Measurements from ENCODE around the gene ZCCHC10. TPM values are rescaled to one million over a fixed set of nuclear protein-coding genes. Genes with fewer than 3 reads are reported as not detected.
"Not testable (repeated sequence)": the region's sequence is repeated elsewhere in the genome, so short reads cannot be mapped to it uniquely, and the experiment has no call there.

The ZCCHC10 gene
- total RNA-seq, 2 experiments from 2014 or later, result 23.5 to 27.0 TPM

GRCh38 chr5:132998556-132998955 is 27.8 kb downstream of the ZCCHC10 start:
- peaks cover 17% of the 10 kb centered on the region for H3K36me3 Mint-ChIP-seq (ENCODE audit: low read depth)
- no peak overlapping the region for H3K4me3 Mint-ChIP-seq
- no peaks in the 10 kb centered on the region for H3K27me3 Mint-ChIP-seq (ENCODE audit: low read depth)
- H3K9me3 Mint-ChIP-seq, result no peaks in the 10 kb centered on the region
- no peaks in the 10 kb centered on the region for H3K4me1 Mint-ChIP-seq (ENCODE audit: low read depth)
- intact Hi-C loops (cut with micrococcal nuclease), result no loop called here
- H3K27ac Mint-ChIP-seq, result no peak overlapping the region
- no peak for DNase-seq
- CTCF ChIA-PET, result no interaction called here

GRCh38 chr5:132996307-132996706 is 30.0 kb downstream of the ZCCHC10 start:
- intact Hi-C loops (cut with micrococcal nuclease), result no loop called here
- DNase-seq, result no peak
- Mint-ChIP-seq H3K27ac (no peak overlapping the region), H3K4me1 (ENCODE audit: low read depth) (no peaks in the 10 kb centered on the region), H3K36me3 (ENCODE audit: low read depth) (peaks cover 12% of the 10 kb centered on the region), H3K4me3 (no peak overlapping the region), H3K27me3 (ENCODE audit: low read depth) (no peaks in the 10 kb centered on the region), H3K9me3 (no peaks in the 10 kb centered on the region)
- CTCF ChIA-PET, result no interaction called here

DNA sequence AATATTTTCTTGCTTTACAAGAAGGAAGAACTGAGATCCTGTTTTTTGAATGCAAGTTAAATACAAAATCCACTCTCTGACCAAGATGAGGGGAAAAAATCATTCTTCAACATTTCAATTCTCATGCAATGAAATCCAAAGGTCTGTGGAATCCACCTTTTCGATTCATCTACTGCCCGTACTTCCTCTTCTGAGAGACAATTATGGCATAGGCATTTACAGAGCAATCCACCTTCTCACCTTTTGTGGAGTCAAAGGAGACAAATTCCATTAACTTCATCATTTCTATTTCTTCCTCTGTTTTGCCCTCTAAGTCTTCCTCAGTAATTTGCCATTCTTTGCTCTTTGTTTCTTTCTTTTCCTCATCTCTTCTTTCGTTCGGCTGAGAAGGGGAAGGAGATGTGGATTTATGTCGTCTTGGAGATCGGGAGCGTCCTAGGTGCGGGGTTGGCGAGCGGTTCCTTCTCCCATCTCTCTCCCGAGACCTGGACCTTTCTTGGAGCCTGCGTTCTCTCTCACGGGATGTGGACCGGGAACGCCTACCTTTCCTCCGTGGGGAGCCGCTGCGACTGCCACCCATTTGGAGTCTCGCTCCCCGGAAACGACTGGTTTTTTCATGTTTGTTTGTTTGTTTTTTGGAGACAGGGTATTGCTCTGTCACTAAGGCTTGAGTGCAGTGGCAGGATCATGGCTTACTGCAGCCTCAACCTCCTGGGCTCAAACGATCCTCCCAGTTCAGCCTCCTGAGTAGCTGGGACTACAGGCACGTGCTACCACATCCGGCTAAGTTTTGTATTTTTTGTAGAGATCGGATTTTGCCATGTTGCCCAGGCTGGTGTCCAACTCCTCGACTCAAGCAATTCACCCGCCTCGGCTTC is 38.6 kb downstream of the ZCCHC10 start:
- CTCF ChIA-PET, result no interaction called here
- no peaks in the 10 kb centered on the region for H3K4me1 Mint-ChIP-seq (ENCODE audit: low read depth)
- DNase-seq, result no peak
- H3K4me3 Mint-ChIP-seq, result no peak overlapping the region
- H3K9me3 Mint-ChIP-seq, result no peaks in the 10 kb centered on the region
- intact Hi-C loops (cut with micrococcal nuclease), result no loop called here
- H3K27ac Mint-ChIP-seq, result no peak overlapping the region
- no peaks in the 10 kb centered on the region for H3K27me3 Mint-ChIP-seq (ENCODE audit: low read depth)
- no peaks in the 10 kb centered on the region for H3K36me3 Mint-ChIP-seq (ENCODE audit: low read depth)

DNA sequence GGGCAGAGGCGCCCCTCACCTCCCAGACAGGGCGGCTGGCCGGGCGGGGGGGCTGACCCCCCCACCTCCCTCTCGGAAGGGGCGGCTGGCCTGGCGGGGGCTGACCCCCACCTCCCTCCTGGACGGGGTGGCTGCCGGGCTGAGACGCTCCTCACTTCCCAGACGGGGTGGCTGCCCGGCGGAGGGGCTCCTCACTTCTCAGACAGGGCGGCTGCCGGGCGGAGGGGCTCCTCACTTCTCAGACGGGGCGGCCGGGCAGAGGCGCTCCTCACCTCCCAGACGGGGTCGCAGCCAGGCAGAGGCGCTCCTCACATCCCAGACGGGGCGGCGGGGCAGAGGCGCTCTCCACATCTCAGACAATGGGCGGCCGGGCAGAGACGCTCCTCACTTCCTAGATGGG is 43.4 kb downstream of the ZCCHC10 start:
- H3K27me3 Mint-ChIP-seq (ENCODE audit: low read depth); intact Hi-C loops (cut with micrococcal nuclease); H3K4me1 Mint-ChIP-seq (ENCODE audit: low read depth); DNase-seq; CTCF ChIA-PET; H3K4me3 Mint-ChIP-seq; H3K27ac Mint-ChIP-seq; H3K9me3 Mint-ChIP-seq; H3K36me3 Mint-ChIP-seq (ENCODE audit: low read depth): not testable (repeated sequence)

DNA sequence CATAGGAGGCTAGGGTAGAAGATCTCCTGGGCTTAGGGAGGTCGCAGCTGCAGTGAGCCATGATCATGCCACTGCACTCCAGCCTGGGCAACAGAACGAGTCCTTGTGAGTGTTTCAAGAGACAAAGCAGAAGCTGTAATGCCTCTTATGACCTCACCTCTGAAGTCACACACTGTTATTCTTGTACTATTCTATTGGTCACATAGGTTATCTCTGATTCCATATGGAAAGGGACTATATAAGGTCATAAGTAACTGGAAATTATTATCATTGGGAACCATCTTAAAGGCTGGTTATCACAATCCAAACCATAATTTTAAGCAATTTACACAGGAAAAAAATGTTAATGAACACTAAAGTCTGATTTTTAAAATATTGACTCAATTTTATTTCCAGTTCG is 45.1 kb downstream of the ZCCHC10 start:
- intact Hi-C loops (cut with micrococcal nuclease), result no loop called here
- Mint-ChIP-seq H3K36me3 (ENCODE audit: low read depth) (no peaks in the 10 kb centered on the region), H3K9me3 (peaks cover 3% of the 10 kb centered on the region), H3K4me1 (ENCODE audit: low read depth) (no peaks in the 10 kb centered on the region), H3K27me3 (ENCODE audit: low read depth) (no peaks in the 10 kb centered on the region), H3K4me3 (no peak overlapping the region), H3K27ac (no peak overlapping the region)
- CTCF ChIA-PET, result no interaction called here
- DNase-seq, result no peak

DNA sequence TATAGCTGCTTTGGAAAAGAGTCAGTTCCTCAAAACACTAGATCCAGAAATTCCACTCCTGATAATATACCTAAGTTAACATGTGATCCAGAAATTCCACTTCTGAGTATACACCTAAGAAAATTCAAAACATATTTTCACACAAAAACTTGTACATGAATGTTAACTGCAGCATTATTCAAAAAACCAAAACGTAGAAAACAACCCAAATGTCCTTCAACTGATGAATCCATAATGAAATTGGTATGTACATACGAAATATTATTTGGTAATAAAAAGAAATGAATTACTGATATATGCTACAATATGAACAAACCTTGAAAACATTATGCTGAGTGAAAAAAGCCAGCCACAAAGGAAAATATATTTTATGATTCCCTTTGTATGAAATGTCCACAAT is 46.4 kb downstream of the ZCCHC10 start:
- CTCF ChIA-PET, result no interaction called here
- intact Hi-C loops (cut with micrococcal nuclease), result no loop called here
- Mint-ChIP-seq H3K36me3 (ENCODE audit: low read depth) (no peaks in the 10 kb centered on the region), H3K27me3 (ENCODE audit: low read depth) (no peaks in the 10 kb centered on the region), H3K4me3 (no peak overlapping the region), H3K9me3 (peaks cover 5% of the 10 kb centered on the region), H3K27ac (no peak overlapping the region), H3K4me1 (ENCODE audit: low read depth) (no peaks in the 10 kb centered on the region)
- DNase-seq, result no peak

DNA sequence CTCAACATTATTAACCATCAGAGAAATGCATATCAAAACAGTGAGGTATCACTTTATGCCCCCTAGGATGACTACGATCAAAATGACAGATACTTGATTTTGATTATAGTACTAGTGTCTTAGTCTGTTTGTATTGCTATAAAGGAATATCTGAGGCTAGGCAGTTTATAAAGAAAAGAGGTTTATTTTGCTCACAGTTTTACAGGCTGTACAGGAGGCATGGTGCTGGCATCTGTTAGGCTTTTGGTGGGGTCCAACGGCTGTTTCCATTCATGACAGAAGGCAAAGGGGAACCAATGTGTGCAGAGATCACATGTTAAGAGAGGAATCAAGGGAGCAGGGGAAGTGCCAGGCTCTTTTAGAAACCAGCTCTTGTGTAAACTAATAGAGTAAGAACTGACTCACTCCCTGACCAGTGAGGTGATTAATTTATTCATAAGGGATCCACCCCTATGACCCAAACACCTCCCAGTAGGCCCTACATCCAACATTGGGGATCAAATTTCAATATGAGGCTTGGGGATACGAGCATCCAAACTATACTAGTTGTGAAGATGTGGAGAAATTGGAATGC is 46.9 kb downstream of the ZCCHC10 start:
- CTCF ChIA-PET, result no interaction called here
- no peak for DNase-seq
- H3K9me3 Mint-ChIP-seq, result peaks cover 5% of the 10 kb centered on the region
- H3K4me1 Mint-ChIP-seq (ENCODE audit: low read depth), result no peaks in the 10 kb centered on the region
- no peaks in the 10 kb centered on the region for H3K27me3 Mint-ChIP-seq (ENCODE audit: low read depth)
- intact Hi-C loops (cut with micrococcal nuclease), result no loop called here
- no peak overlapping the region for H3K4me3 Mint-ChIP-seq
- no peak overlapping the region for H3K27ac Mint-ChIP-seq
- no peaks in the 10 kb centered on the region for H3K36me3 Mint-ChIP-seq (ENCODE audit: low read depth)

- Mint-ChIP-seq H3K9me3 (peaks cover 5% of the 10 kb centered on the region), H3K27ac (no peak overlapping the region), H3K4me1 (ENCODE audit: low read depth) (no peaks in the 10 kb centered on the region), H3K4me3 (no peak overlapping the region), H3K36me3 (ENCODE audit: low read depth) (no peaks in the 10 kb centered on the region), H3K27me3 (ENCODE audit: low read depth) (no peaks in the 10 kb centered on the region)
- DNase-seq, result no peak
- CTCF ChIA-PET, result interaction anchor here (0.7 to 1.6 kb wide), 3 partner anchors 22 to 49 kb away, joined by 3 to 4 read pairs (median 4); no protein-coding TSS in a partner anchor
- intact Hi-C loops (cut with micrococcal nuclease), result no loop called here
Observed at GRCh38 chr5:132976852-132977251, 49.5 kb downstream of the ZCCHC10 start.

GRCh38 chr5:132972436-132972828 is 53.9 kb downstream of the ZCCHC10 start:
- DNase-seq; H3K27me3 Mint-ChIP-seq (ENCODE audit: low read depth); intact Hi-C loops (cut with micrococcal nuclease); H3K4me1 Mint-ChIP-seq (ENCODE audit: low read depth); H3K36me3 Mint-ChIP-seq (ENCODE audit: low read depth); CTCF ChIA-PET; H3K27ac Mint-ChIP-seq; H3K9me3 Mint-ChIP-seq; H3K4me3 Mint-ChIP-seq: not testable (repeated sequence)

DNA sequence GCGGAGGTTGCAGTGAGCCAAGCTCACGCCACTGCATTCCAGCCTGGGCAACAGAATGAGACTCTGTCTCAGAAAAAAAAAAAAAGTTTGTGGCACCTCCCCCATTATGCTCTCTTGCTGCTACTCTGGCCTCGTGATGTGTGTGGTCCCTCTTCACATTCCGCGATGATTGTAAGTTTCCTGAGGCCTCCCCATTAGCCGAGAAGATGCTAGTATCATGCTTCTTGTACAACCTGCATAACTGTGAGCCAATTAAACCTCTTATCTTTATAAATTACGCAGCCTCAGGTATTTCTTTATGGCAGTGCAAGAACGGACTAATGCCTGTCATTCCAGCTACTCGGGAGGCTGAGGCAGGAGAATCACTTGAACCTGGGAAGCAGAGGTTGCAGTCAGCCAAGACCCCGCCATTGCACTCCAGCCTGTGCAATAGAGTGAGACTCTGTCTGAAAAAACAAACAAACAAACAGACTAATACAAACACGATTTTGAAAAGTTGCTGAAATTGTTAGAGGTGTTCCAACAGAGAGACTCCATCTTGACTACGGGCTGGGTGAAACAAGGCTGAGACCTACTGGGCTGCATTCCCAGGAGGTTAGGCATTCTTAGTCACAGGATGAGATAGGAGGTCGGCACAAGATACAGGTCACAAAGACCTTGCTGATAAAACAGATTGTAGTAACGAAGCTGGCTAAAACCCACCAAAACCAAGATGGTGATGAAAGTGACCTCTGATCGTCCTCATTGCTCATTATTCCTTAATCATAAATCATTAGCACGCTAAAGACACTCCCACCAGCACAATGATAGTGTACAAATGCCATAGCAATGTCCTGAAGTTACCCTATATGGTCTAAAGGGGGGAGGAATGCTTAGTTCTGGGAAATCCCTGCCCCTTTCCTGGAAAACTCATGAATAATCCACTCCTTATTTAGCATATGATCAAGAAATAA is 54.6 kb downstream of the ZCCHC10 start:
- H3K9me3 Mint-ChIP-seq, result peaks cover 2% of the 10 kb centered on the region
- no peaks in the 10 kb centered on the region for H3K4me1 Mint-ChIP-seq (ENCODE audit: low read depth)
- no peak for DNase-seq
- H3K4me3 Mint-ChIP-seq, result no peak overlapping the region
- H3K27me3 Mint-ChIP-seq (ENCODE audit: low read depth), result no peaks in the 10 kb centered on the region
- no peak overlapping the region for H3K27ac Mint-ChIP-seq
- H3K36me3 Mint-ChIP-seq (ENCODE audit: low read depth), result no peaks in the 10 kb centered on the region
- intact Hi-C loops (cut with micrococcal nuclease), result no loop called here
- CTCF ChIA-PET, result no interaction called here

GRCh38 chr5:132965120-132965519 is 61.2 kb downstream of the ZCCHC10 start:
- no peak for DNase-seq
- intact Hi-C loops (cut with micrococcal nuclease), result no loop called here
- H3K27ac Mint-ChIP-seq, result no peak overlapping the region
- peaks cover 23% of the 10 kb centered on the region for H3K4me1 Mint-ChIP-seq (ENCODE audit: low read depth)
- CTCF ChIA-PET, result no interaction called here
- peaks cover 2% of the 10 kb centered on the region for H3K36me3 Mint-ChIP-seq (ENCODE audit: low read depth)
- no peak overlapping the region for H3K4me3 Mint-ChIP-seq
- H3K27me3 Mint-ChIP-seq (ENCODE audit: low read depth), result no peaks in the 10 kb centered on the region
- no peaks in the 10 kb centered on the region for H3K9me3 Mint-ChIP-seq

Data from activated naive CD4-positive, alpha-beta T cell treated with anti-CD3 and anti-CD28 coated beads for 36 hours (primary cell).